ENCODE data around the gene CBARP.

DNA sequence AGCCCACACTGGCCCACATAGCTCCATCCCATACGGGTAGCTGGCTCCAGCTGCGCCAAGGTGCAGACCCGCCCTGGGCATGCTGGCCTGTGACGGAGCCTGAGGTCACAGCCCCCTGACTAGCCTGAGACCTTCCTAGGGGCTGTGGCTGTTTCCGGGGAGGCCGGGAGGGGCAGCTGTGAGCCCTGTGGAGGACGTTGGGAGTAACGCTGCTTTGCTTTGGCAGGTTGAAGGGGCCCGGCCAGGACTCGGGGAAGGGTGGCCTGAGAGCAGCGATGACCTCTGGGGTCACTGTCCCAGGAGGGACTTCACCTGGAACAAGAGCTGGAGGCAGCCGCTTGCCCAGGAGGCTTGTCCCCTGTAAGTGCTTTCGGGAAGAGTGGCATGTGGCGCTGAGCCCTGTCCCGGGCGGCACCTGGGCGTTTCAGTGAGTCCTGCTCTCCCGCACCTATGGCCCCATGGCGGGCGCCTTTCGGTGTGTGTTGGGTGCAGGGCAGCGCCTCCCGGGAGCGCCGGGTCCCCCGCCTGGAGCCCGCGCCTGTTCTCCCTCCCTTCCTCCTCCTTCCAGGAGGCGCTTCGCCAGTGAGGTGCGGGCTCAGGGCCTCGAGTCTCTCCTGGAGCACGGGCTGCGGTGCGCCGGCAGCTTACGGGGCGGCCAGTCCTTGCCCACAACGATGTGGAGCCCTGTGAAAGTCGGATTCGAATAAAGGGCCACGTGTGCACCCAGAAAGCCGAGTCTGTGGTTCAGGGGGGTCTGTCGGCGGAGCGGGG lies 36.5 kb upstream of the CBARP start:
- TF ChIP-seq, protein P1, sequence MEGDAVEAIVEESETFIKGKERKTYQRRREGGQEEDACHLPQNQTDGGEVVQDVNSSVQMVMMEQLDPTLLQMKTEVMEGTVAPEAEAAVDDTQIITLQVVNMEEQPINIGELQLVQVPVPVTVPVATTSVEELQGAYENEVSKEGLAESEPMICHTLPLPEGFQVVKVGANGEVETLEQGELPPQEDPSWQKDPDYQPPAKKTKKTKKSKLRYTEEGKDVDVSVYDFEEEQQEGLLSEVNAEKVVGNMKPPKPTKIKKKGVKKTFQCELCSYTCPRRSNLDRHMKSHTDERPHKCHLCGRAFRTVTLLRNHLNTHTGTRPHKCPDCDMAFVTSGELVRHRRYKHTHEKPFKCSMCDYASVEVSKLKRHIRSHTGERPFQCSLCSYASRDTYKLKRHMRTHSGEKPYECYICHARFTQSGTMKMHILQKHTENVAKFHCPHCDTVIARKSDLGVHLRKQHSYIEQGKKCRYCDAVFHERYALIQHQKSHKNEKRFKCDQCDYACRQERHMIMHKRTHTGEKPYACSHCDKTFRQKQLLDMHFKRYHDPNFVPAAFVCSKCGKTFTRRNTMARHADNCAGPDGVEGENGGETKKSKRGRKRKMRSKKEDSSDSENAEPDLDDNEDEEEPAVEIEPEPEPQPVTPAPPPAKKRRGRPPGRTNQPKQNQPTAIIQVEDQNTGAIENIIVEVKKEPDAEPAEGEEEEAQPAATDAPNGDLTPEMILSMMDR (IDR thresholded peaks at IDR 0.05) = no peak
- TF ChIP-seq POLR2A (IDR thresholded peaks at IDR 0.05) = no peak
- no peak for TF ChIP-seq POLR2AphosphoS5 (IDR thresholded peaks at IDR 0.05; ENCODE audit: insufficient read depth in 1 of 2, low read depth in 1 of 2)
